HCT116 (cell line): Measurements from ENCODE around the gene TMEM138. TPM values are rescaled to one million over a fixed set of nuclear protein-coding genes. Genes with fewer than 3 reads are reported as not detected.

Experiments used
- ATAC-seq: fragments of 200-7000 bp; cut with Tn5 transposase; 2 replicates; pipeline ENCODE4 v1.9.1; 2020; ENCODE audit warnings: mild to moderate bottlenecking, moderate library complexity
- BruUV-seq: library from RNA; stranded (reverse); fragments of 400-500 nt; replicated peaks from 2 replicates; lab custom pipeline; 2021; lab: Mats Ljungman, UMichigan
- CTCF ChIA-PET: fragments of 300-600 bp; sonication (Branson Sonifier 250); formaldehyde crosslinking; loops from one replicate; lab custom pipeline; 2021; ENCODE audit warnings: antibody characterized with exemption; lab: Charles Lee
- POLR2A ChIA-PET: fragments of 300-600, 350-600 bp; sonication (Branson Sonifier 250); formaldehyde crosslinking; loops from one replicate; lab custom pipeline; 2021; ENCODE audit warnings: antibody characterized with exemption; lab: Charles Lee
- RAD21 ChIA-PET, 2 experiments: fragments of 300-600 bp; sonication (Branson Sonifier 250); formaldehyde crosslinking; loops; one replicate each; lab custom pipeline; 2023; ENCODE audit warnings: low total read pairs in 2 of 2; ENCODE audit not compliant: uncharacterized antibody in 2 of 2, unreplicated experiment in 2 of 2, low non-redundant PET in 1 of 2; lab: Charles Lee
- DNase-seq: peaks from one replicate; pipeline ENCODE4 v3.0.0-alpha.2; 2010; ENCODE audit warnings: low read depth, low spot score
- H2AFZ ChIP-seq: fragments of 200-600 bp; shearing (Covaris generic), sonication (generic); 2 replicates; pipeline ENCODE4 v1.6.1; 2017; ENCODE audit warnings: low read depth, mixed run types, mixed read lengths, antibody characterized with exemption, low read length; ENCODE audit not compliant: poor library complexity, severe bottlenecking
- H3K27ac ChIP-seq: 2 replicates; pipeline ENCODE4 v1.5.1; 2012; ENCODE audit warnings: low read depth, low read length
- H3K27me3 ChIP-seq: fragments of 200-600 bp; sonication (generic); 2 replicates; pipeline ENCODE4 v1.6.1; 2016; ENCODE audit warnings: mixed run types, low read length, mixed read lengths; ENCODE audit not compliant: insufficient read depth
- H3K36me3 ChIP-seq, 2 experiments: fragments of 200-500 bp in 1 of 2; fragments of 200-600 bp in 1 of 2; sonication (Bioruptor generic) in 1 of 2; sonication (generic) in 1 of 2; 2 replicates each; pipeline versions ENCODE4 v1.5.1 to v1.6.1; 2014 to 2016; ENCODE audit warnings: low read length in 2 of 2, inconsistent platforms in 1 of 2, mixed read lengths in 1 of 2, mixed run types in 1 of 2; ENCODE audit not compliant: insufficient read depth in 2 of 2, control insufficient read depth in 1 of 2
- H3K4me1 ChIP-seq, 2 experiments: fragments of 200-600 bp in 1 of 2; sonication (generic) in 1 of 2; 2 replicates each; pipeline versions ENCODE4 v1.5.1 to v1.6.1; 2012 to 2017; ENCODE audit warnings: low read length in 2 of 2, inconsistent platforms in 1 of 2, mild to moderate bottlenecking in 1 of 2, mixed read lengths in 1 of 2, mixed run types in 1 of 2, moderate library complexity in 1 of 2; ENCODE audit not compliant: insufficient read depth in 2 of 2, control insufficient read depth in 1 of 2
- H3K4me2 ChIP-seq: fragments of 200-600 bp; sonication (generic); 2 replicates; pipeline ENCODE4 v1.6.1; 2017; ENCODE audit warnings: mixed run types, low read length, mixed read lengths
- H3K4me3 ChIP-seq, 2 experiments: fragments of 200-600 bp in 1 of 2; sonication (generic) in 1 of 2; replicated peaks in 1 of 2; 2 replicates each; pipeline ENCODE4 v1.5.1; 2011 to 2016; ENCODE audit warnings: low read length in 2 of 2, control low read depth in 1 of 2, low read depth in 1 of 2, mild to moderate bottlenecking in 1 of 2, mixed read lengths in 1 of 2, mixed run types in 1 of 2
- H3K79me2 ChIP-seq: fragments of 200-600 bp; sonication (generic); 2 replicates; pipeline ENCODE4 v1.6.1; 2017; ENCODE audit warnings: mild to moderate bottlenecking, mixed run types, low read length, moderate library complexity, mixed read lengths; ENCODE audit not compliant: insufficient read depth
- H3K9ac ChIP-seq: fragments of 200-600 bp; sonication (generic); 2 replicates; pipeline ENCODE4 v1.6.1; 2016; ENCODE audit warnings: low read length, mixed read lengths
- H3K9me2 ChIP-seq: fragments of 200-600 bp; sonication (generic), shearing (Covaris generic); 2 replicates; pipeline ENCODE4 v1.6.1; 2017; ENCODE audit warnings: mixed run types, mild to moderate bottlenecking, moderate library complexity; ENCODE audit not compliant: insufficient read depth
- H3K9me3 ChIP-seq, 2 experiments: fragments of 200-500 bp in 1 of 2; fragments of 200-600 bp in 1 of 2; sonication (Bioruptor generic) in 1 of 2; sonication (generic) in 1 of 2; 2 replicates each; pipeline ENCODE4 v1.6.1; 2014 to 2017; ENCODE audit warnings: low read length in 2 of 2, mixed read lengths in 2 of 2, inconsistent platforms in 1 of 2, low read depth in 1 of 2, mild to moderate bottlenecking in 1 of 2, mixed run types in 1 of 2, moderate library complexity in 1 of 2; ENCODE audit not compliant: control insufficient read depth in 1 of 2, insufficient read depth in 1 of 2
- H4K20me1 ChIP-seq: fragments of 200-600 bp; sonication (generic), shearing (Covaris generic); 2 replicates; pipeline ENCODE4 v1.6.1; 2017; ENCODE audit warnings: mixed run types, mild to moderate bottlenecking, moderate library complexity; ENCODE audit not compliant: insufficient read depth
- ATF3 ChIP-seq: IDR thresholded peaks from 2 replicates; pipeline ENCODE4 v1.6.1; 2012
- CBX3 ChIP-seq: IDR thresholded peaks from 2 replicates; pipeline ENCODE4 v1.6.1; 2012; ENCODE audit warnings: low read depth
- CEBPB ChIP-seq: IDR thresholded peaks from 2 replicates; pipeline ENCODE4 v1.6.1; 2012; ENCODE audit warnings: low read depth
- EGR1 ChIP-seq: IDR thresholded peaks from 2 replicates; pipeline ENCODE4 v1.6.1; 2012; ENCODE audit warnings: low read depth
- ELF1 ChIP-seq: IDR thresholded peaks from 2 replicates; pipeline ENCODE4 v1.6.1; 2012; ENCODE audit warnings: low read depth, borderline replicate concordance
- EZH2 ChIP-seq: fragments of 200-600 bp; sonication (generic); IDR thresholded peaks from 2 replicates; pipeline ENCODE4 v1.6.1; 2017; ENCODE audit warnings: antibody characterized with exemption, mixed run types
- EZH2phosphoT487 ChIP-seq: fragments of 200-600 bp; IDR thresholded peaks from 2 replicates; pipeline ENCODE4 v1.6.1; 2018; ENCODE audit warnings: antibody characterized with exemption, borderline replicate concordance
- JUND ChIP-seq: IDR thresholded peaks from 2 replicates; pipeline ENCODE4 v1.6.1; 2012
- POLR2A ChIP-seq: IDR thresholded peaks from 2 replicates; pipeline ENCODE4 v1.7.0; 2011; ENCODE audit warnings: borderline replicate concordance; ENCODE audit not compliant: insufficient read depth, insufficient read length; ENCODE audit errors: extremely low read depth
- POLR2AphosphoS5 ChIP-seq: IDR thresholded peaks from 2 replicates; pipeline ENCODE4 v1.6.1; 2011; ENCODE audit warnings: mild to moderate bottlenecking, low read depth, low read length, moderate library complexity
- SIN3A ChIP-seq: IDR thresholded peaks from 2 replicates; pipeline ENCODE4 v1.6.1; 2012; ENCODE audit warnings: low read depth
- SP1 ChIP-seq: IDR thresholded peaks from 2 replicates; pipeline ENCODE4 v1.6.1; 2012; ENCODE audit warnings: low read depth
- SRF ChIP-seq: IDR thresholded peaks from 2 replicates; pipeline ENCODE4 v1.6.1; 2012; ENCODE audit warnings: low read depth
- TCF7L2 ChIP-seq: IDR thresholded peaks from 2 replicates; pipeline ENCODE4 v1.7.0; 2011; ENCODE audit warnings: borderline replicate concordance, inconsistent platforms; ENCODE audit not compliant: insufficient read depth, insufficient read length; ENCODE audit errors: extremely low read depth
- YY1 ChIP-seq: IDR thresholded peaks from 2 replicates; pipeline ENCODE4 v1.6.1; 2011; ENCODE audit warnings: low read length, low read depth, moderate library complexity, mild to moderate bottlenecking; ENCODE audit not compliant: insufficient replicate concordance; ENCODE audit errors: extremely low read depth
- ZNF274 ChIP-seq: fragments of 200-500 bp; sonication (Bioruptor generic); IDR thresholded peaks from 2 replicates; pipeline ENCODE4 v1.6.1; 2014; ENCODE audit warnings: mild to moderate bottlenecking, low read depth, low read length, inconsistent platforms
- intact Hi-C: fragments of 100-400 bp; cut with micrococcal nuclease; formaldehyde crosslinking; loops from 2 replicates; pipeline ENCODE4 v1.10.0; 2022
- total RNA-seq: library from RNA; stranded (reverse); gene quantifications from one replicate; pipeline ENCODE4 v1.2.1, GENCODE V29; 2021; ENCODE audit not compliant: unreplicated experiment
- TF ChIP-seq, protein P1 (sequence below): IDR thresholded peaks from 2 replicates; pipeline ENCODE4 v1.6.1; 2012; ENCODE audit warnings: low read depth
- TF ChIP-seq, protein P2 (sequence below): IDR thresholded peaks from 2 replicates; pipeline ENCODE4 v1.6.1; 2012
- TF ChIP-seq, protein P3 (sequence below): IDR thresholded peaks from 2 replicates; pipeline ENCODE4 v1.6.1; 2011; ENCODE audit warnings: mild to moderate bottlenecking, low read length, moderate library complexity; ENCODE audit not compliant: insufficient replicate concordance; ENCODE audit errors: extremely low read depth

Gene TMEM138
- total RNA-seq, 1 experiment from 2014 or later = 45.0 TPM

- intact Hi-C loops = no loop called here
- RAD21 ChIA-PET = no interaction called here
- H3K36me3 ChIP-seq = peaks cover 7 to 8% of the 10 kb centered on the region in 2 experiments; a peak in 3 of 4 replicates
- H2AFZ ChIP-seq = no peak overlapping the region
- H3K4me1 ChIP-seq = no peaks in the 10 kb centered on the region
- H3K4me2 ChIP-seq = no peak overlapping the region
- no peak overlapping the region for H3K4me3 ChIP-seq
- ATAC-seq (no peak), DNase-seq (no peak)
- no TSS peak for BruUV-seq
- H3K9me2 ChIP-seq = no peaks in the 10 kb centered on the region
- POLR2A ChIA-PET = interaction anchor here (1.8 kb wide), 1 partner anchor 11 kb away, joined by 5 read pairs; the partner anchor contains the start of genes CYB561A3 and TMEM138
- CTCF ChIA-PET = no interaction called here
- H3K9me3 ChIP-seq = no peaks in the 10 kb centered on the region
- no peak overlapping the region for H3K27ac ChIP-seq
- no peaks in the 10 kb centered on the region for H4K20me1 ChIP-seq
- no peaks in the 10 kb centered on the region for H3K27me3 ChIP-seq
- H3K79me2 ChIP-seq = no peaks in the 10 kb centered on the region
- TF ChIP-seq ATF3 (no peak), ZNF274 (no peak), POLR2A (no peak), SIN3A (no peak), YY1 (no peak), EZH2phosphoT487 (no peak), ELF1 (no peak), POLR2AphosphoS5 (no peak), CEBPB (no peak), JUND (no peak), TCF7L2 (no peak), EZH2 (no peak), SP1 (no peak), SRF (no peak), EGR1 (no peak), CBX3 (no peak)
- TF ChIP-seq, protein P1, sequence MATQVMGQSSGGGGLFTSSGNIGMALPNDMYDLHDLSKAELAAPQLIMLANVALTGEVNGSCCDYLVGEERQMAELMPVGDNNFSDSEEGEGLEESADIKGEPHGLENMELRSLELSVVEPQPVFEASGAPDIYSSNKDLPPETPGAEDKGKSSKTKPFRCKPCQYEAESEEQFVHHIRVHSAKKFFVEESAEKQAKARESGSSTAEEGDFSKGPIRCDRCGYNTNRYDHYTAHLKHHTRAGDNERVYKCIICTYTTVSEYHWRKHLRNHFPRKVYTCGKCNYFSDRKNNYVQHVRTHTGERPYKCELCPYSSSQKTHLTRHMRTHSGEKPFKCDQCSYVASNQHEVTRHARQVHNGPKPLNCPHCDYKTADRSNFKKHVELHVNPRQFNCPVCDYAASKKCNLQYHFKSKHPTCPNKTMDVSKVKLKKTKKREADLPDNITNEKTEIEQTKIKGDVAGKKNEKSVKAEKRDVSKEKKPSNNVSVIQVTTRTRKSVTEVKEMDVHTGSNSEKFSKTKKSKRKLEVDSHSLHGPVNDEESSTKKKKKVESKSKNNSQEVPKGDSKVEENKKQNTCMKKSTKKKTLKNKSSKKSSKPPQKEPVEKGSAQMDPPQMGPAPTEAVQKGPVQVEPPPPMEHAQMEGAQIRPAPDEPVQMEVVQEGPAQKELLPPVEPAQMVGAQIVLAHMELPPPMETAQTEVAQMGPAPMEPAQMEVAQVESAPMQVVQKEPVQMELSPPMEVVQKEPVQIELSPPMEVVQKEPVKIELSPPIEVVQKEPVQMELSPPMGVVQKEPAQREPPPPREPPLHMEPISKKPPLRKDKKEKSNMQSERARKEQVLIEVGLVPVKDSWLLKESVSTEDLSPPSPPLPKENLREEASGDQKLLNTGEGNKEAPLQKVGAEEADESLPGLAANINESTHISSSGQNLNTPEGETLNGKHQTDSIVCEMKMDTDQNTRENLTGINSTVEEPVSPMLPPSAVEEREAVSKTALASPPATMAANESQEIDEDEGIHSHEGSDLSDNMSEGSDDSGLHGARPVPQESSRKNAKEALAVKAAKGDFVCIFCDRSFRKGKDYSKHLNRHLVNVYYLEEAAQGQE = no peak
- TF ChIP-seq, protein P2, sequence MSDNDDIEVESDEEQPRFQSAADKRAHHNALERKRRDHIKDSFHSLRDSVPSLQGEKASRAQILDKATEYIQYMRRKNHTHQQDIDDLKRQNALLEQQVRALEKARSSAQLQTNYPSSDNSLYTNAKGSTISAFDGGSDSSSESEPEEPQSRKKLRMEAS = no peak
- TF ChIP-seq, protein P3, sequence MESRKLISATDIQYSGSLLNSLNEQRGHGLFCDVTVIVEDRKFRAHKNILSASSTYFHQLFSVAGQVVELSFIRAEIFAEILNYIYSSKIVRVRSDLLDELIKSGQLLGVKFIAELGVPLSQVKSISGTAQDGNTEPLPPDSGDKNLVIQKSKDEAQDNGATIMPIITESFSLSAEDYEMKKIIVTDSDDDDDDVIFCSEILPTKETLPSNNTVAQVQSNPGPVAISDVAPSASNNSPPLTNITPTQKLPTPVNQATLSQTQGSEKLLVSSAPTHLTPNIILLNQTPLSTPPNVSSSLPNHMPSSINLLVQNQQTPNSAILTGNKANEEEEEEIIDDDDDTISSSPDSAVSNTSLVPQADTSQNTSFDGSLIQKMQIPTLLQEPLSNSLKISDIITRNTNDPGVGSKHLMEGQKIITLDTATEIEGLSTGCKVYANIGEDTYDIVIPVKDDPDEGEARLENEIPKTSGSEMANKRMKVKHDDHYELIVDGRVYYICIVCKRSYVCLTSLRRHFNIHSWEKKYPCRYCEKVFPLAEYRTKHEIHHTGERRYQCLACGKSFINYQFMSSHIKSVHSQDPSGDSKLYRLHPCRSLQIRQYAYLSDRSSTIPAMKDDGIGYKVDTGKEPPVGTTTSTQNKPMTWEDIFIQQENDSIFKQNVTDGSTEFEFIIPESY = no peak
- no peak overlapping the region for H3K9ac ChIP-seq
Measured at GRCh38 chr11:61350336-61350735, 11.8 kb upstream of the TMEM138 start.
